Ovary (tissue), 1 donor: ENCODE data around the gene GNG12.

Experiments
- EP300 ChIP-seq: sonication (generic); formaldehyde crosslinking; IDR thresholded peaks from one replicate; pipeline ENCODE4 v1.6.1; 2017; ENCODE audit warnings: antibody characterized with exemption
- POLR2A ChIP-seq: fragments of 450-650 bp; IDR thresholded peaks from one replicate; pipeline ENCODE4 v1.6.1; 2017; ENCODE audit warnings: antibody characterized with exemption, mild to moderate bottlenecking, moderate library complexity

DNA sequence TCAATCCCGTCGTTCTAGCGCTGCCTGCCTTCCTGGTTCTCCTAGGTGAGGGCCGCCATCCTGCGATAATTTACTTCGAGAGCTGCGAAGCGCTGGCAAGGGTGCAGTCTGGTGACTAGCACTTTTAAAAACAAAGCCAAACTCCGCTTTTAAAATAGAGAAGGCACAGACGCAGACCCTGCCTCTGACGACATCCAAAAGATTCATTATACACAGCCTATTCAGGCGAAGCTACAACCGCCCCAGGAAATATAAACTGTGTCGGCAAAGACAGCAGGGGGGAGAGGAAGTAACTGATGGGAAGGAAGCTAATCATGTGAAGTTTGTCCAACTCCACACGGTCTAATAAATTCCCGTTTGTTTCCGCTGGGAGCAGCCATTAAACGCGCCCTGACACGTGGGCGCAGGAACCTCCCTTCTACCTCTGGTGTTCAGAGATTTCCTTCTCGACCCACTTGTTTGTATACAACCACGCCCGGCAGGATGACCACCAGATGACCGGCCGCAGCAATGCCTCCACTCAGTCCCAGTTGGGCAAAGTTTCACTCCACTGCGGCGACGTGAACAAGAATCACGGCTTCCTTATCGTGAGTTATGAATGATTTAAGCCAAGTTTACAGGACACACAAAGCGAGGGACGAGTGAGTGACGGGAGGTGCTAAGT lies 1.3 kb downstream of the GNG12 start:
- no peak for TF ChIP-seq EP300
- TF ChIP-seq POLR2A = peak; percentile 25
